Measurements from ENCODE around the gene TWNK.
A peak's percentile ranks its signal among the peaks of the same experiment; 100 is the strongest.

The TWNK gene

GRCh38 chr10:100984672-100985177 is 2.6 kb upstream of the TWNK start:
- no peak overlapping the region for H3K4me3 ChIP-seq (ENCODE audit: low read length)
- no peak for TF ChIP-seq CTCF (IDR thresholded peaks at IDR 0.05; ENCODE audit: insufficient read depth, low read depth, low read length, missing control alignments)
- DNase-seq (ENCODE audit: low read depth) = no peak

GRCh38 chr10:100985336-100985735 is 2.0 kb upstream of the TWNK start:
- DNase-seq (ENCODE audit: low read depth) = no peak
- H3K4me3 ChIP-seq (ENCODE audit: low read length) = no peak overlapping the region
- TF ChIP-seq CTCF (IDR thresholded peaks at IDR 0.05; ENCODE audit: insufficient read depth, low read depth, low read length, missing control alignments) = no peak

DNA sequence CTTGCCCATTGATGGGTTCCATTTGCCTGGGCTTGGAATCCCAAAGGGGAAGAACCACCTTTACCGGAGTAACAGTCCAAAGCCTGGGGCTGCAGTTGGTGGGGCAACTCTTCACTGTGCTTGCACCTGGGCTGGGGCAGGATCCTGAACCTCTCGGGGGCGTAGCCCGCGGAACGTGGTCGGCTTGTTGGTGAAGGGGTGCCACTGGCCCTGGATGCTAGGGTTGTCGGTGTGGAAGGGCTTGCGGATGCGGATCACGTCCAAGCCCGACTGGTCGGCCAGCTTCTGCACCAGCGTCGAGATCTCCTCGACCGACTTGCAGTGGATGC is 756 bp upstream of the TWNK start:
- no peak for TF ChIP-seq CTCF (IDR thresholded peaks at IDR 0.05; ENCODE audit: insufficient read depth, low read depth, low read length, missing control alignments)
- H3K4me3 ChIP-seq (ENCODE audit: low read length) = peak overlapping the region; percentile 85
- no peak for DNase-seq (ENCODE audit: low read depth)

DNA sequence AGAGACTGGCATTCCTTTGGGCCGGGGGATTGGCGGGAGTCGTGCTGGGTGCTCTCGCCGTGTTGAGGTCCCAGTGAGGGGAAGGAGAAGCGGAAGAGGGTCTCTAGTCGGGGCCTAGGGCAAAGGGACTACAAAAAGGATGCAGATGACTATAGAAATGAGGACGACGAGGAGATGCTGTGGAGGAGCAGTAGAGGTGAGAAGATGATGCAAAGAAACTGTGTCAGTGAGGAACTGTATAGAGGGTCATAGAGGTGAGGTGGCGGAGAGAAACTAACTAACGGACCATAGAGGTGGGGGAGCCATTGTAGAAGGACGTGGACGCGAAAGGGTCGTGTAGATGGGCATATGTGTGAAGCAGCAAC is 324 bp downstream of the TWNK start:
- DNase-seq (ENCODE audit: low read depth) = no peak
- H3K4me3 ChIP-seq (ENCODE audit: low read length) = peak overlapping the region; percentile 85
- no peak for TF ChIP-seq CTCF (IDR thresholded peaks at IDR 0.05; ENCODE audit: insufficient read depth, low read depth, low read length, missing control alignments)

DNA sequence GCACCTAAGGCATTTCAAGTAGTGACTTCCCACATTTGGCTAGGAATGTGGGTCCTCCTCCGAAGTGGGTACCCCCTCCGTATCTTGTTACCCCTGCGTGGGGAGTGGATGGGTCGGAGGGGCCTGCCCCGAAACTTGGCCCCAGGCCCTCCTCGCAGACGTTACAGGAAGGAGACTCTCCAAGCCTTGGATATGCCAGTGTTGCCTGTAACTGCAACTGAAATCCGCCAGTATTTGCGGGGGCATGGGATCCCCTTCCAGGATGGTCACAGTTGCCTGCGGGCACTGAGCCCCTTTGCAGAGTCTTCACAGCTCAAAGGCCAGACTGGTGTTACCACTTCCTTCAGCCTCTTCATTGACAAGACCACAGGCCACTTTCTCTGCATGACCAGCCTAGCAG is 823 bp downstream of the TWNK start:
- DNase-seq (ENCODE audit: low read depth) = no peak
- no peak for TF ChIP-seq CTCF (IDR thresholded peaks at IDR 0.05; ENCODE audit: insufficient read depth, low read depth, low read length, missing control alignments)
- H3K4me3 ChIP-seq (ENCODE audit: low read length) = peak overlapping the region; percentile 85

DNA sequence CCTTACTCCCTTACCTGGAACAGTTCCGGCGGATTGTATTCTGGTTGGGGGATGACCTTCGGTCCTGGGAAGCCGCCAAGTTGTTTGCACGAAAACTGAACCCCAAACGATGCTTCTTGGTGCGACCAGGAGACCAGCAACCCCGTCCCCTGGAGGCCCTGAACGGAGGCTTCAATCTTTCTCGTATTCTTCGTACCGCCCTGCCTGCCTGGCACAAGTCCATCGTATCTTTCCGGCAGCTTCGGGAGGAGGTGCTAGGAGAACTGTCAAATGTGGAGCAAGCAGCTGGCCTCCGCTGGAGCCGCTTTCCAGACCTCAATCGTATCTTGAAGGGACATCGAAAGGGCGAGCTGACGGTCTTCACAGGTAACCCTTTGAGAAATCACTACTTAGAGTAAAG is 1.7 kb downstream of the TWNK start:
- DNase-seq (ENCODE audit: low read depth) = no peak
- TF ChIP-seq CTCF (IDR thresholded peaks at IDR 0.05; ENCODE audit: insufficient read depth, low read depth, low read length, missing control alignments) = no peak
- H3K4me3 ChIP-seq (ENCODE audit: low read length) = no peak overlapping the region

- no peak overlapping the region for H3K4me3 ChIP-seq (ENCODE audit: low read length)
- TF ChIP-seq CTCF (IDR thresholded peaks at IDR 0.05; ENCODE audit: insufficient read depth, low read depth, low read length, missing control alignments) = peak; percentile 53
- peak; percentile 18 for DNase-seq (ENCODE audit: low read depth)
These were observed 6.8 kb downstream of the TWNK start for GRCh38 chr10:100993986-100994708.

Data from epithelial cell of esophagus (primary cell).